Fibroblast of lung (primary cell): ENCODE data around the gene SAFB2. TPM values are rescaled to one million over a fixed set of nuclear protein-coding genes. Genes with fewer than 3 reads are reported as not detected.

ENCODE experiments used
- DNase-seq, 2 donors: peaks; one replicate each; pipeline versions ENCODE4 v3.0.0 to v3.0.0-alpha.2; 2010; ENCODE audit warnings: low read depth in 2 of 2
- H2AFZ ChIP-seq: 2 replicates; pipeline ENCODE4 v1.5.1; 2012; ENCODE audit warnings: low read length, control low read depth, inconsistent platforms
- H3K27ac ChIP-seq: 2 replicates; pipeline ENCODE4 v1.5.1; 2011; ENCODE audit warnings: low read length, control low read depth; ENCODE audit not compliant: insufficient read depth
- H3K27me3 ChIP-seq: 2 replicates; pipeline ENCODE4 v1.5.1; 2011; ENCODE audit warnings: mild to moderate bottlenecking, low read length; ENCODE audit not compliant: control insufficient read depth, insufficient read depth
- H3K36me3 ChIP-seq: 2 replicates; pipeline ENCODE4 v1.5.1; 2011; ENCODE audit warnings: low read length; ENCODE audit not compliant: control insufficient read depth, insufficient read depth
- H3K4me1 ChIP-seq: 2 replicates; pipeline ENCODE4 v1.5.1; 2011; ENCODE audit warnings: low read length; ENCODE audit not compliant: control insufficient read depth, insufficient read depth; ENCODE audit errors: extremely low read depth
- H3K4me2 ChIP-seq: 2 replicates; pipeline ENCODE4 v1.5.1; 2011; ENCODE audit warnings: low read length, control low read depth; ENCODE audit not compliant: insufficient read depth; ENCODE audit errors: extremely low read depth
- H3K4me3 ChIP-seq, 4 experiments: fragments of 200-600 bp in 1 of 4; sonication (generic) in 1 of 4; replicated peaks in 1 of 4; 2 replicates each; pipeline ENCODE4 v1.5.1; 2011 to 2016; ENCODE audit warnings: low read length in 4 of 4, low read depth in 3 of 4, mild to moderate bottlenecking in 3 of 4, control low read depth in 2 of 4, inconsistent platforms in 1 of 4, mixed read lengths in 1 of 4; ENCODE audit not compliant: insufficient read depth in 1 of 4; ENCODE audit errors: control extremely low read depth in 1 of 4
- H3K79me2 ChIP-seq: 2 replicates; pipeline ENCODE4 v1.5.1; 2012; ENCODE audit warnings: mild to moderate bottlenecking, low read length, inconsistent platforms; ENCODE audit not compliant: control insufficient read depth, insufficient read depth
- H3K9ac ChIP-seq: 2 replicates; pipeline ENCODE4 v1.5.1; 2011; ENCODE audit warnings: mild to moderate bottlenecking, low read length, control low read depth; ENCODE audit not compliant: insufficient read depth
- H3K9me3 ChIP-seq: 2 replicates; pipeline ENCODE4 v1.5.1; 2012; ENCODE audit warnings: low read depth, low read length; ENCODE audit not compliant: control insufficient read depth, insufficient read depth
- H4K20me1 ChIP-seq: 2 replicates; pipeline ENCODE4 v1.5.1; 2011; ENCODE audit warnings: low read length; ENCODE audit not compliant: control insufficient read depth, insufficient read depth; ENCODE audit errors: extremely low read depth
- EZH2 ChIP-seq: IDR thresholded peaks from 2 replicates; pipeline ENCODE4 v1.5.1; 2012; ENCODE audit warnings: low read length, control low read depth, mild to moderate bottlenecking; ENCODE audit errors: missing control alignments
- polyA plus RNA-seq, 2 donors: library from polyadenylated mRNA; depleted of rRNA in 1 of 2; stranded (reverse) in 1 of 2; unstranded in 1 of 2; fragments of >200 nt; gene quantifications; 2 replicates each; pipeline ENCODE4 v1.2.1, GENCODE V29; 2011 to 2012; ENCODE audit warnings: missing spikeins in 1 of 2
- total RNA-seq: library from RNA; depleted of rRNA; stranded (reverse); fragments of >200 nt; gene quantifications from 2 replicates; pipeline ENCODE4 v1.2.1, GENCODE V29; 2014
- TF ChIP-seq, protein P1 (sequence below), 2 donors: IDR thresholded peaks in 1 of 2; conservative IDR thresholded peaks in 1 of 2; 1 replicate in 1 of 2; 2 replicates in 1 of 2; pipeline ENCODE4 v1.5.1; 2011 to 2012; ENCODE audit warnings: low read length in 2 of 2, control low read depth in 1 of 2, inconsistent platforms in 1 of 2, low read depth in 1 of 2, mild to moderate bottlenecking in 1 of 2

The SAFB2 gene
- total and polyA plus RNA-seq, 2 donors (not counting 1 experiment from before 2014, with no cell fraction given) = 16.9 to 35.8 TPM

DNA sequence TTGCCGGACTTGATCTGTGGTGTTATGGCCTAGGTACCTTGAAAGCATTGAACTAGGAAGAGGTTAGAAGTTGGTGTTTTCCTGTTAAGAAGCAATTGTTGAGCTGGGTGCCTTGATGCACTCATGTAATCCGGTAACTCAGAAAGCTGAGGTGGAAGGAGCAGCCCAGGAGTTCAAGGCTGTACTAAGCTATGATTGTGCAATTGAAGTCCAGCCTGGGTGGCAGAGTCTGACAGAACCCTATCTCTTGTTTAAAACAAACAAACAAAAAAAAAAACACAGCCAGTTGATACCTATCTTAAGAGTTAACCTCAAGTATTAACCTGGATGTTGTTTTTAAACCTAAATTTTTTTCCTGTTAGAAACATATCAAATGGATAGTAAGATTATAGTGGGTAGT lies 19.6 kb upstream of the SAFB2 start:
- no peak overlapping the region for H3K27ac ChIP-seq
- peaks cover 85% of the 10 kb centered on the region for H3K79me2 ChIP-seq
- TF ChIP-seq, protein P1, sequence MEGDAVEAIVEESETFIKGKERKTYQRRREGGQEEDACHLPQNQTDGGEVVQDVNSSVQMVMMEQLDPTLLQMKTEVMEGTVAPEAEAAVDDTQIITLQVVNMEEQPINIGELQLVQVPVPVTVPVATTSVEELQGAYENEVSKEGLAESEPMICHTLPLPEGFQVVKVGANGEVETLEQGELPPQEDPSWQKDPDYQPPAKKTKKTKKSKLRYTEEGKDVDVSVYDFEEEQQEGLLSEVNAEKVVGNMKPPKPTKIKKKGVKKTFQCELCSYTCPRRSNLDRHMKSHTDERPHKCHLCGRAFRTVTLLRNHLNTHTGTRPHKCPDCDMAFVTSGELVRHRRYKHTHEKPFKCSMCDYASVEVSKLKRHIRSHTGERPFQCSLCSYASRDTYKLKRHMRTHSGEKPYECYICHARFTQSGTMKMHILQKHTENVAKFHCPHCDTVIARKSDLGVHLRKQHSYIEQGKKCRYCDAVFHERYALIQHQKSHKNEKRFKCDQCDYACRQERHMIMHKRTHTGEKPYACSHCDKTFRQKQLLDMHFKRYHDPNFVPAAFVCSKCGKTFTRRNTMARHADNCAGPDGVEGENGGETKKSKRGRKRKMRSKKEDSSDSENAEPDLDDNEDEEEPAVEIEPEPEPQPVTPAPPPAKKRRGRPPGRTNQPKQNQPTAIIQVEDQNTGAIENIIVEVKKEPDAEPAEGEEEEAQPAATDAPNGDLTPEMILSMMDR (conservative IDR thresholded peaks at IDR 0.05 in 1 of 2, IDR thresholded peaks at IDR 0.05 in 1 of 2; ENCODE audit: low read depth in 1 of 2, low read length in 2 of 2) = no peak
- no peak for TF ChIP-seq EZH2
- no peak for DNase-seq
- H3K4me1 ChIP-seq = peaks cover 4% of the 10 kb centered on the region
- H3K27me3 ChIP-seq = no peaks in the 10 kb centered on the region
- no peak overlapping the region for H3K4me3 ChIP-seq
- H3K9me3 ChIP-seq = no peaks in the 10 kb centered on the region
- H3K9ac ChIP-seq = no peak overlapping the region
- no peak overlapping the region for H2AFZ ChIP-seq
- H3K4me2 ChIP-seq = no peak overlapping the region
- peaks cover 5% of the 10 kb centered on the region for H4K20me1 ChIP-seq
- H3K36me3 ChIP-seq = peaks cover 27% of the 10 kb centered on the region

DNA sequence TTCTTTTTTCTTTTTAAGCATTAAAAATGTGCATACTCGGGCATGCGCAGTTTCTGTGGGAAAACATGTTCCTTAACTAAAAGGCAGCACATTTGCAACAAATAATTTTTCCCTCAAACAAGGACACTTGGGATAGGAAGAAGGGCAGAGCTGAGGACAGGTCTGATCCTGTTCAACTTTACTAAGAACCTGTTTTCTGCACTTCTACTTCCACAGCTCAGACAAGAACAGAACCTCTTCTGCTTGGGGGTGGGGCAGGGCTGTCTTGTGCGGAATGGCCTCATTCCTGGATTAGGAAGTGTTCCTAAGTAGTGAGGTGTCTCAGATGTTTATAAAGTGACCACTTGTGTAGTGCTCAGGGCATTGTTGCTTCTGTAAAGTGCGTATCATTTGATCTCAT lies 18.6 kb upstream of the SAFB2 start:
- no peaks in the 10 kb centered on the region for H3K27me3 ChIP-seq
- H3K4me3 ChIP-seq = no peak overlapping the region
- no peak overlapping the region for H3K4me2 ChIP-seq
- no peaks in the 10 kb centered on the region for H3K9me3 ChIP-seq
- peaks cover 4% of the 10 kb centered on the region for H3K4me1 ChIP-seq
- peaks cover 20% of the 10 kb centered on the region for H3K36me3 ChIP-seq
- H3K79me2 ChIP-seq = peaks cover 86% of the 10 kb centered on the region
- H3K9ac ChIP-seq = no peak overlapping the region
- H4K20me1 ChIP-seq = peaks cover 5% of the 10 kb centered on the region
- no peak for TF ChIP-seq EZH2
- TF ChIP-seq, protein P1 (conservative IDR thresholded peaks at IDR 0.05 in 1 of 2, IDR thresholded peaks at IDR 0.05 in 1 of 2; ENCODE audit: low read depth in 1 of 2, low read length in 2 of 2) = no peak
- H2AFZ ChIP-seq = no peak overlapping the region
- no peak for DNase-seq
- H3K27ac ChIP-seq = no peak overlapping the region

DNA sequence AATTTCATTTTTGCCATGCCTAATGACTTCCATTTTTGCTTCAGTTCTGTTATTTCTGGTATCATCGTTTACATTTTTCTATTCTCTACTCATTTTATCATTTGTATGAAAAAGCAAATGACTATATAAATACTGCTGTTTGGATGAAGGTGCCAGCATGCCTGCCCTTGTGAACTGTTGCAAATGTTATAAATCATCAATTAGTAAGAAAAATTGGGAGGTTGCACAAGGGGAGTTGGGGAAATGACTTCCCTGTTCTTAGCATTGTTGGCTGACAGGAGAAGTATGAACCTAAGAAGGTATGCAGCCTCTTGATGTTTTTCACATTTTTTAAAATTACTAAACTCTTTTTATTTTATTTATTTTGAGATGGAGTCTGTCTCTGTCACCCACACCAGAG lies 15.4 kb upstream of the SAFB2 start:
- H3K79me2 ChIP-seq = peaks cover 89% of the 10 kb centered on the region
- peaks cover 4% of the 10 kb centered on the region for H3K36me3 ChIP-seq
- no peak overlapping the region for H3K9ac ChIP-seq
- no peaks in the 10 kb centered on the region for H3K27me3 ChIP-seq
- no peak overlapping the region for H3K4me2 ChIP-seq
- no peaks in the 10 kb centered on the region for H3K9me3 ChIP-seq
- no peak overlapping the region for H2AFZ ChIP-seq
- H3K4me1 ChIP-seq = no peaks in the 10 kb centered on the region
- no peaks in the 10 kb centered on the region for H4K20me1 ChIP-seq
- H3K4me3 ChIP-seq = no peak overlapping the region
- DNase-seq = peak; percentile 10 to 33
- no peak overlapping the region for H3K27ac ChIP-seq
- TF ChIP-seq, protein P1 (conservative IDR thresholded peaks at IDR 0.05 in 1 of 2, IDR thresholded peaks at IDR 0.05 in 1 of 2; ENCODE audit: low read depth in 1 of 2, low read length in 2 of 2) = no peak
- no peak for TF ChIP-seq EZH2
